Activated T-cell treated with anti-CD3 and anti-CD28 coated beads, Interleukin-2, amount 50 U/mL, for 4 hours (primary cell): Measurements from ENCODE around the gene FGF10. TPM values are rescaled to one million over a fixed set of nuclear protein-coding genes. Genes with fewer than 3 reads are reported as not detected.

ENCODE experiments used
- ATAC-seq, 2 donors: fragments of 200-7000 bp; cut with Tn5 transposase; one replicate each; pipeline ENCODE4 v1.10.0; 2021
- DNase-seq: peaks from one replicate; pipeline ENCODE4 v3.0.0-alpha.2; 2020
- H3K27me3 Mint-ChIP-seq: one replicate; pipeline ENCODE4 v1.8.0; 2021; ENCODE audit warnings: low read depth, mixed read lengths
- H3K36me3 Mint-ChIP-seq: one replicate; pipeline ENCODE4 v1.8.0; 2022; ENCODE audit warnings: mixed read lengths; ENCODE audit not compliant: insufficient read depth
- H3K4me1 Mint-ChIP-seq: one replicate; pipeline ENCODE4 v1.8.0; 2021; ENCODE audit warnings: low read depth, mixed read lengths
- H3K4me3 Mint-ChIP-seq: one replicate; pipeline ENCODE4 v1.8.0; 2021; ENCODE audit warnings: mild to moderate bottlenecking, moderate library complexity, mixed read lengths
- H3K9me3 Mint-ChIP-seq: one replicate; pipeline ENCODE4 v1.8.0; 2021; ENCODE audit warnings: mixed read lengths
- total RNA-seq, 3 donors: library from RNA; stranded (reverse); gene quantifications; one replicate each; pipeline ENCODE4 v1.2.1, GENCODE V29; 2021

The FGF10 gene
- total RNA-seq, 3 donors from 2014 or later, result not detected

GRCh38 chr5:44377057-44377456 lies 12.2 kb downstream of the FGF10 start:
- no peaks in the 10 kb centered on the region for H3K4me1 Mint-ChIP-seq
- no peaks in the 10 kb centered on the region for H3K36me3 Mint-ChIP-seq
- H3K4me3 Mint-ChIP-seq, result no peak overlapping the region
- H3K9me3 Mint-ChIP-seq, result peaks cover 17% of the 10 kb centered on the region
- H3K27me3 Mint-ChIP-seq, result no peaks in the 10 kb centered on the region
- no peak for DNase-seq
- no peak for ATAC-seq

- H3K36me3 Mint-ChIP-seq, result no peaks in the 10 kb centered on the region
- no peaks in the 10 kb centered on the region for H3K4me1 Mint-ChIP-seq
- no peak overlapping the region for H3K4me3 Mint-ChIP-seq
- DNase-seq (no peak), ATAC-seq (no peak)
- H3K27me3 Mint-ChIP-seq, result no peaks in the 10 kb centered on the region
- H3K9me3 Mint-ChIP-seq, result peaks cover 16% of the 10 kb centered on the region
Observed at GRCh38 chr5:44372028-44372427, 17.2 kb downstream of the FGF10 start.

GRCh38 chr5:44367203-44367602 lies 22.0 kb downstream of the FGF10 start:
- no peaks in the 10 kb centered on the region for H3K36me3 Mint-ChIP-seq
- no peak for DNase-seq
- no peaks in the 10 kb centered on the region for H3K4me1 Mint-ChIP-seq
- no peaks in the 10 kb centered on the region for H3K27me3 Mint-ChIP-seq
- peaks cover 2% of the 10 kb centered on the region for H3K9me3 Mint-ChIP-seq
- H3K4me3 Mint-ChIP-seq, result no peak overlapping the region
- ATAC-seq, result no peak

- no peaks in the 10 kb centered on the region for H3K27me3 Mint-ChIP-seq
- H3K36me3 Mint-ChIP-seq, result no peaks in the 10 kb centered on the region
- H3K4me1 Mint-ChIP-seq, result no peaks in the 10 kb centered on the region
- DNase-seq (no peak), ATAC-seq (no peak)
- H3K9me3 Mint-ChIP-seq, result peaks cover 4% of the 10 kb centered on the region
- no peak overlapping the region for H3K4me3 Mint-ChIP-seq
Observed at GRCh38 chr5:44365345-44365744, 23.9 kb downstream of the FGF10 start.

GRCh38 chr5:44364097-44364496 lies 25.1 kb downstream of the FGF10 start:
- Mint-ChIP-seq H3K4me1 (no peaks in the 10 kb centered on the region), H3K4me3 (no peak overlapping the region), H3K9me3 (peaks cover 7% of the 10 kb centered on the region), H3K27me3 (no peaks in the 10 kb centered on the region), H3K36me3 (no peaks in the 10 kb centered on the region)
- no peak for DNase-seq
- no peak for ATAC-seq

- H3K27me3 Mint-ChIP-seq, result no peaks in the 10 kb centered on the region
- H3K36me3 Mint-ChIP-seq, result no peaks in the 10 kb centered on the region
- no peaks in the 10 kb centered on the region for H3K4me1 Mint-ChIP-seq
- DNase-seq (no peak), ATAC-seq (no peak)
- H3K9me3 Mint-ChIP-seq, result peaks cover 7% of the 10 kb centered on the region
- no peak overlapping the region for H3K4me3 Mint-ChIP-seq
Observed at GRCh38 chr5:44361342-44362001, 27.7 kb downstream of the FGF10 start.

- H3K27me3 Mint-ChIP-seq, result no peaks in the 10 kb centered on the region
- no peaks in the 10 kb centered on the region for H3K36me3 Mint-ChIP-seq
- peaks cover 7% of the 10 kb centered on the region for H3K9me3 Mint-ChIP-seq
- no peak for DNase-seq
- H3K4me1 Mint-ChIP-seq, result no peaks in the 10 kb centered on the region
- no peak for ATAC-seq
- no peak overlapping the region for H3K4me3 Mint-ChIP-seq
Observed at GRCh38 chr5:44360919-44361318, 28.3 kb downstream of the FGF10 start.

GRCh38 chr5:44358421-44358820 lies 30.8 kb downstream of the FGF10 start:
- Mint-ChIP-seq H3K4me3 (no peak overlapping the region), H3K36me3 (no peaks in the 10 kb centered on the region), H3K27me3 (no peaks in the 10 kb centered on the region), H3K4me1 (no peaks in the 10 kb centered on the region), H3K9me3 (peaks cover 7% of the 10 kb centered on the region)
- ATAC-seq (no peak), DNase-seq (no peak)

GRCh38 chr5:44356231-44356630 lies 33.0 kb downstream of the FGF10 start:
- ATAC-seq, result no peak
- H3K4me3 Mint-ChIP-seq, result no peak overlapping the region
- no peak for DNase-seq

GRCh38 chr5:44345871-44346270 lies 43.3 kb downstream of the FGF10 start:
- H3K4me1 Mint-ChIP-seq, result no peaks in the 10 kb centered on the region
- H3K4me3 Mint-ChIP-seq, result no peak overlapping the region
- ATAC-seq (no peak), DNase-seq (no peak)
- H3K36me3 Mint-ChIP-seq, result no peaks in the 10 kb centered on the region
- no peaks in the 10 kb centered on the region for H3K9me3 Mint-ChIP-seq
- H3K27me3 Mint-ChIP-seq, result no peaks in the 10 kb centered on the region

More at GRCh38 chr5:44356231-44356630, 33.0 kb downstream of the FGF10 start:
- H3K9me3 Mint-ChIP-seq, result peaks cover 3% of the 10 kb centered on the region
- no peaks in the 10 kb centered on the region for H3K4me1 Mint-ChIP-seq
- H3K27me3 Mint-ChIP-seq, result no peaks in the 10 kb centered on the region
- H3K36me3 Mint-ChIP-seq, result no peaks in the 10 kb centered on the region

- Mint-ChIP-seq H3K9me3 (no peaks in the 10 kb centered on the region), H3K27me3 (no peaks in the 10 kb centered on the region), H3K36me3 (no peaks in the 10 kb centered on the region), H3K4me1 (no peaks in the 10 kb centered on the region), H3K4me3 (no peak overlapping the region)
- DNase-seq (no peak), ATAC-seq (no peak)
Observed at GRCh38 chr5:44336708-44337107, 52.5 kb downstream of the FGF10 start.

GRCh38 chr5:44334622-44335021 lies 54.6 kb downstream of the FGF10 start:
- Mint-ChIP-seq H3K4me1 (no peaks in the 10 kb centered on the region), H3K27me3 (no peaks in the 10 kb centered on the region), H3K36me3 (no peaks in the 10 kb centered on the region), H3K9me3 (no peaks in the 10 kb centered on the region), H3K4me3 (no peak overlapping the region)
- ATAC-seq, result no peak
- DNase-seq, result no peak

- no peak for DNase-seq
- no peaks in the 10 kb centered on the region for H3K27me3 Mint-ChIP-seq
- no peak overlapping the region for H3K4me3 Mint-ChIP-seq
- ATAC-seq, result no peak
- H3K4me1 Mint-ChIP-seq, result no peaks in the 10 kb centered on the region
- H3K36me3 Mint-ChIP-seq, result no peaks in the 10 kb centered on the region
- H3K9me3 Mint-ChIP-seq, result no peaks in the 10 kb centered on the region
Observed at GRCh38 chr5:44332285-44332971, 56.8 kb downstream of the FGF10 start.

GRCh38 chr5:44331471-44332050 lies 57.7 kb downstream of the FGF10 start:
- DNase-seq (no peak), ATAC-seq (no peak)
- Mint-ChIP-seq H3K4me3 (no peak overlapping the region), H3K36me3 (no peaks in the 10 kb centered on the region), H3K9me3 (no peaks in the 10 kb centered on the region), H3K27me3 (no peaks in the 10 kb centered on the region), H3K4me1 (no peaks in the 10 kb centered on the region)

GRCh38 chr5:44329716-44330115 lies 59.5 kb downstream of the FGF10 start:
- Mint-ChIP-seq H3K36me3 (no peaks in the 10 kb centered on the region), H3K9me3 (no peaks in the 10 kb centered on the region), H3K27me3 (no peaks in the 10 kb centered on the region), H3K4me3 (no peak overlapping the region), H3K4me1 (no peaks in the 10 kb centered on the region)
- ATAC-seq (no peak), DNase-seq (no peak)
